Measurements from ENCODE around the gene SLC39A11. TPM values are rescaled to one million over a fixed set of nuclear protein-coding genes. Genes with fewer than 3 reads are reported as not detected.

SLC39A11 gene
- total RNA-seq, 1 experiment from 2014 or later, result 15.2 TPM

GRCh38 chr17:73029021-73029420 lies 63.5 kb downstream of the SLC39A11 start:
- Mint-ChIP-seq H3K27ac (no peak overlapping the region; a peak in 1 of 7 replicates), H3K9me3 (no peaks in the 10 kb centered on the region), H3K4me3 (no peak overlapping the region), H3K4me1 (peaks cover 5 to 9% of the 10 kb centered on the region in 2 experiments; a peak in 3 of 4 replicates), H3K27me3 (ENCODE audit: low read depth) (no peaks in the 10 kb centered on the region), H3K36me3 (ENCODE audit: insufficient read depth in 1 of 3, low read depth in 3 of 3) (no peaks in the 10 kb centered on the region)
- no peak overlapping the region for H2AFZ ChIP-seq (ENCODE audit: low read length)
- no peak overlapping the region; the same call in 1 of the 2 replicates for H3K14ac ChIP-seq (ENCODE audit: insufficient read depth, low read length)
- no peaks in the 10 kb centered on the region for H3K27me3 ChIP-seq (ENCODE audit: insufficient read depth, low read length)
- no peak overlapping the region for H4K8ac ChIP-seq (replicated peaks; ENCODE audit: insufficient read length, low read depth, low read length)
- H4K91ac ChIP-seq (ENCODE audit: insufficient read length, low read depth, low read length), result no peak overlapping the region
- H3K4ac ChIP-seq (ENCODE audit: low read depth, low read length), result no peak overlapping the region
- H3K79me1 ChIP-seq (ENCODE audit: insufficient read depth, low read depth, low read length, poor library complexity, severe bottlenecking), result no peaks in the 10 kb centered on the region
- no peaks in the 10 kb centered on the region for H4K20me1 ChIP-seq (ENCODE audit: control insufficient read depth, insufficient read depth, insufficient read length)
- no peak overlapping the region for H2BK5ac ChIP-seq (ENCODE audit: insufficient read length, low read length)
- WGBS (ENCODE audit: extremely low coverage, insufficient read length, low lambda C conversion rate), result no CpG with 5 or more reads among the region's 6 CpGs
- H2BK120ac ChIP-seq (ENCODE audit: low read depth, low read length, poor library complexity, severe bottlenecking), result no peak overlapping the region
- TF ChIP-seq, protein P1, sequence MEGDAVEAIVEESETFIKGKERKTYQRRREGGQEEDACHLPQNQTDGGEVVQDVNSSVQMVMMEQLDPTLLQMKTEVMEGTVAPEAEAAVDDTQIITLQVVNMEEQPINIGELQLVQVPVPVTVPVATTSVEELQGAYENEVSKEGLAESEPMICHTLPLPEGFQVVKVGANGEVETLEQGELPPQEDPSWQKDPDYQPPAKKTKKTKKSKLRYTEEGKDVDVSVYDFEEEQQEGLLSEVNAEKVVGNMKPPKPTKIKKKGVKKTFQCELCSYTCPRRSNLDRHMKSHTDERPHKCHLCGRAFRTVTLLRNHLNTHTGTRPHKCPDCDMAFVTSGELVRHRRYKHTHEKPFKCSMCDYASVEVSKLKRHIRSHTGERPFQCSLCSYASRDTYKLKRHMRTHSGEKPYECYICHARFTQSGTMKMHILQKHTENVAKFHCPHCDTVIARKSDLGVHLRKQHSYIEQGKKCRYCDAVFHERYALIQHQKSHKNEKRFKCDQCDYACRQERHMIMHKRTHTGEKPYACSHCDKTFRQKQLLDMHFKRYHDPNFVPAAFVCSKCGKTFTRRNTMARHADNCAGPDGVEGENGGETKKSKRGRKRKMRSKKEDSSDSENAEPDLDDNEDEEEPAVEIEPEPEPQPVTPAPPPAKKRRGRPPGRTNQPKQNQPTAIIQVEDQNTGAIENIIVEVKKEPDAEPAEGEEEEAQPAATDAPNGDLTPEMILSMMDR (conservative IDR thresholded peaks at IDR 0.05), result no peak
- H3K79me2 ChIP-seq (ENCODE audit: insufficient read depth, low read length), result no peaks in the 10 kb centered on the region; the same call in 1 of the 2 replicates
- H3K4me2 ChIP-seq (ENCODE audit: insufficient read depth, insufficient read length, low read length), result no peak overlapping the region
- H3T11ph ChIP-seq (ENCODE audit: low read length), result no peak overlapping the region
- no peak for DNase-seq
- H3K4me1 ChIP-seq (ENCODE audit: insufficient read depth, low read length), result no peaks in the 10 kb centered on the region
- H2AK5ac ChIP-seq (ENCODE audit: insufficient read length, low read length), result no peak overlapping the region
- H3K18ac ChIP-seq (ENCODE audit: insufficient read length, low read depth, low read length), result no peak overlapping the region
- no peak overlapping the region for H3K9ac ChIP-seq (ENCODE audit: extremely low read depth, insufficient read length, low read length)
- no peaks in the 10 kb centered on the region for H3K9me3 ChIP-seq (ENCODE audit: control insufficient read depth, low read depth, low read length)
- H2BK12ac ChIP-seq (ENCODE audit: insufficient read length, low read depth, low read length), result no peak overlapping the region
- H2BK15ac ChIP-seq (ENCODE audit: low read depth, low read length), result no peak overlapping the region
- H4K5ac ChIP-seq (ENCODE audit: insufficient read length, low read depth, low read length), result no peak overlapping the region
- no peak overlapping the region for H3K27ac ChIP-seq (ENCODE audit: insufficient read length, low read depth, low read length)
- H3K56ac ChIP-seq (ENCODE audit: insufficient read length, low read depth, low read length), result no peak overlapping the region
- H3K23me2 ChIP-seq (ENCODE audit: insufficient read length, low read depth, low read length, poor library complexity, severe bottlenecking), result no peaks in the 10 kb centered on the region
- H3K23ac ChIP-seq (ENCODE audit: insufficient read length, low read depth, low read length), result no peak overlapping the region
- no peak overlapping the region for H2BK20ac ChIP-seq (ENCODE audit: low read depth, low read length, poor library complexity, severe bottlenecking)
